Ascending aorta (tissue), 2 donors: Measurements from ENCODE around the gene CHKA. TPM values are rescaled to one million over a fixed set of nuclear protein-coding genes. Genes with fewer than 3 reads are reported as not detected.

Source experiments
- DNase-seq, 2 donors: peaks; one replicate each; pipeline ENCODE4 v3.0.0-alpha.2; 2019; ENCODE audit warnings: low spot score in 2 of 2
- H3K27ac ChIP-seq, 2 donors: fragments of 200-600 bp; sonication (generic); one replicate each; pipeline ENCODE4 v1.5.1; 2016 to 2017; ENCODE audit warnings: mild to moderate bottlenecking in 1 of 2
- H3K27me3 ChIP-seq: fragments of 200-600 bp; sonication (generic); one replicate; pipeline ENCODE4 v1.5.1; 2017
- H3K36me3 ChIP-seq, 2 donors: fragments of 200-600 bp; sonication (generic); one replicate each; pipeline ENCODE4 v1.5.1; 2016
- H3K4me1 ChIP-seq, 2 donors: fragments of 200-600 bp; sonication (generic); one replicate each; pipeline ENCODE4 v1.5.1; 2016 to 2017; ENCODE audit warnings: mild to moderate bottlenecking in 1 of 2
- H3K4me3 ChIP-seq, 2 donors: fragments of 200-600 bp; sonication (generic); one replicate each; pipeline ENCODE4 v1.5.1; 2016 to 2017; ENCODE audit warnings: mild to moderate bottlenecking in 1 of 2
- H3K9me3 ChIP-seq, 2 donors: fragments of 200-600 bp; sonication (generic); one replicate each; pipeline ENCODE4 v1.5.1; 2016
- CTCF ChIP-seq, 3 experiments: fragments of 200-600 bp in 2 of 3; fragments of 450-650 bp in 1 of 3; sonication (generic) in 2 of 3; IDR thresholded peaks; one replicate each; pipeline ENCODE4 v1.5.1; 2016 to 2019; ENCODE audit warnings: antibody characterized with exemption in 3 of 3, mild to moderate bottlenecking in 1 of 3, moderate library complexity in 1 of 3
- intact Hi-C: fragments of 100-400 bp; cut with DNase I; formaldehyde crosslinking; loops from one replicate; pipeline ENCODE4 v1.15.1; 2023
- total RNA-seq: library from RNA; depleted of rRNA; stranded (reverse); fragments of >200 nt; gene quantifications from one replicate; pipeline ENCODE4 v1.1.0, GENCODE V29; 2016

Gene CHKA
- total RNA-seq, 1 donor from 2014 or later, result 10.1 TPM

- no peak for TF ChIP-seq CTCF (IDR thresholded peaks at IDR 0.05)
- intact Hi-C loops, result loop anchor here (1.0 to 10.0 kb wide), 4 partner anchors 8 to 427 kb away; partner anchors contain the start of genes CHKA, NDUFS8 and PPP6R3
- H3K27ac ChIP-seq, result peak overlapping the region; percentile 90 to 91
- peak overlapping the region; percentile 63 to 78 for H3K4me3 ChIP-seq
- no peak for DNase-seq
- H3K27me3 ChIP-seq, result no peaks in the 10 kb centered on the region
- H3K4me1 ChIP-seq, result peaks cover 14 to 30% of the 10 kb centered on the region in 2 donors
- H3K9me3 ChIP-seq, result no peaks in the 10 kb centered on the region
- H3K36me3 ChIP-seq, result peaks cover 15 to 31% of the 10 kb centered on the region in 2 donors
These were observed 82.9 kb downstream of the CHKA start for GRCh38 chr11:68038226-68038717.

- TF ChIP-seq CTCF (IDR thresholded peaks at IDR 0.05), result no peak
- H3K27me3 ChIP-seq, result no peaks in the 10 kb centered on the region
- peak overlapping the region; percentile 63 to 78 for H3K4me3 ChIP-seq
- H3K4me1 ChIP-seq, result peaks cover 14 to 30% of the 10 kb centered on the region in 2 donors
- DNase-seq, result no peak
- intact Hi-C loops, result loop anchor here (1.0 to 10.0 kb wide), 4 partner anchors 7 to 427 kb away; partner anchors contain the start of genes CHKA, NDUFS8 and PPP6R3
- H3K36me3 ChIP-seq, result peaks cover 22 to 30% of the 10 kb centered on the region in 2 donors
- H3K9me3 ChIP-seq, result no peaks in the 10 kb centered on the region
- peak overlapping the region; percentile 90 to 91 for H3K27ac ChIP-seq
These were observed 83.6 kb downstream of the CHKA start for GRCh38 chr11:68037411-68038225.

GRCh38 chr11:68036717-68037239 is 84.4 kb downstream of the CHKA start:
- Histone ChIP-seq H3K4me1 (peaks cover 19 to 34% of the 10 kb centered on the region in 2 donors), H3K36me3 (peaks cover 22 to 24% of the 10 kb centered on the region in 2 donors), H3K27me3 (no peaks in the 10 kb centered on the region), H3K4me3 (no peak overlapping the region), H3K9me3 (no peaks in the 10 kb centered on the region), H3K27ac (peak overlapping the region; percentile 90 to 91)
- DNase-seq, result peak in 1 of 2 donors; percentile 79
- TF ChIP-seq CTCF (IDR thresholded peaks at IDR 0.05), result no peak
- intact Hi-C loops, result loop anchor here (10.0 kb wide), 2 partner anchors 232 to 428 kb away; partner anchors contain the start of gene PPP6R3

GRCh38 chr11:68036141-68036716 is 85.0 kb downstream of the CHKA start:
- TF ChIP-seq CTCF (IDR thresholded peaks at IDR 0.05), result no peak
- intact Hi-C loops, result loop anchor here (10.0 kb wide), 2 partner anchors 231 to 429 kb away; partner anchors contain the start of gene PPP6R3
- DNase-seq, result no peak
- no peaks in the 10 kb centered on the region for H3K27me3 ChIP-seq
- H3K4me1 ChIP-seq, result peaks cover 23 to 40% of the 10 kb centered on the region in 2 donors
- peak overlapping the region; percentile 90 to 91 for H3K27ac ChIP-seq
- no peak overlapping the region for H3K4me3 ChIP-seq
- peaks cover 19 to 22% of the 10 kb centered on the region in 2 donors for H3K36me3 ChIP-seq
- H3K9me3 ChIP-seq, result no peaks in the 10 kb centered on the region

- Histone ChIP-seq H3K4me3 (no peak overlapping the region), H3K9me3 (no peaks in the 10 kb centered on the region), H3K36me3 (peaks cover 18 to 22% of the 10 kb centered on the region in 2 donors), H3K27me3 (no peaks in the 10 kb centered on the region), H3K27ac (no peak overlapping the region), H3K4me1 (peaks cover 23 to 36% of the 10 kb centered on the region in 2 donors)
- intact Hi-C loops, result loop anchor here (10.0 kb wide), 2 partner anchors 231 to 429 kb away; partner anchors contain the start of gene PPP6R3
- no peak for TF ChIP-seq CTCF (IDR thresholded peaks at IDR 0.05)
- no peak for DNase-seq
These were observed 85.8 kb downstream of the CHKA start for GRCh38 chr11:68035266-68035876.
